Measurements from ENCODE around the gene SLC6A8.

DNA sequence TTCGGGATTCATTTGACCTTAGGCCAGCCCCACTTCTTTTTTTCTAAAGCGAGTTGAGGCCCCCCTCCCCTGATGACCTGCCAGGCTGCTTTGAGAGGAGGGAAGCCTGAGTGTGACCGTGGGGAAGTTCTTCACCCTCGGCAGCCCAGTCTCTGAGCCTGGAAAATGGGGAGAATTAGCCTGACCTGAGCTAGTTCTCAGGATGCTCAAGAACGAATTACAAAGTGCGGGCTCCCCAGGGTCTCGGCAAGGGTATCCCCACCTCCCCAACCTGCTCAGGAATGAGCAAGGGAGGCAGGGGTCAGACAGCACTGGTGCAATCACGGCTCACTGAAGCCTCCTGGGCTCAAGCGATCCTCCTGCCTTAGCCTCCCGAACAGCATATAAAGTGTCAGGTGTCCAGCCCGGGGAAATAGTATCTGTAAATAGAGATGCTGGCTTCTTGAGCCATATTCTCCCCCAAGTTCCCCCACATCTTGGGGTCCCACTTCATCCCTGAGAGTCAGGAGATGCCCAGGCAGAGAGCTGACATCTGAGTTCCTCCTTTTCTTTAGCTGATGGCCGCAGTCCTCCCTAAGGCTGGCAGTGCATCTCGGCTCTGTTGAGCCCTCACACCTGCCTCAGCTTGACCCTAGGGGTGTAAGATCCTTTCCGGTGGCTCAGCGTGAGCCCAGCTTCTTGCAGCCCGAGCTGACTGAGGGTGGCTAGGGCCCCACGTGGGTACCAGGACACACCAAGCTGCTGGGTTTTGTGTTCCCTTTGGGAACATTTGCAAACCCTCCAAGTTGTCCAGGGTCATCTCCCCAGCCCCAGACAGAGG, 39.2 kb upstream of the SLC6A8 start:
- TF ChIP-seq, protein P1, sequence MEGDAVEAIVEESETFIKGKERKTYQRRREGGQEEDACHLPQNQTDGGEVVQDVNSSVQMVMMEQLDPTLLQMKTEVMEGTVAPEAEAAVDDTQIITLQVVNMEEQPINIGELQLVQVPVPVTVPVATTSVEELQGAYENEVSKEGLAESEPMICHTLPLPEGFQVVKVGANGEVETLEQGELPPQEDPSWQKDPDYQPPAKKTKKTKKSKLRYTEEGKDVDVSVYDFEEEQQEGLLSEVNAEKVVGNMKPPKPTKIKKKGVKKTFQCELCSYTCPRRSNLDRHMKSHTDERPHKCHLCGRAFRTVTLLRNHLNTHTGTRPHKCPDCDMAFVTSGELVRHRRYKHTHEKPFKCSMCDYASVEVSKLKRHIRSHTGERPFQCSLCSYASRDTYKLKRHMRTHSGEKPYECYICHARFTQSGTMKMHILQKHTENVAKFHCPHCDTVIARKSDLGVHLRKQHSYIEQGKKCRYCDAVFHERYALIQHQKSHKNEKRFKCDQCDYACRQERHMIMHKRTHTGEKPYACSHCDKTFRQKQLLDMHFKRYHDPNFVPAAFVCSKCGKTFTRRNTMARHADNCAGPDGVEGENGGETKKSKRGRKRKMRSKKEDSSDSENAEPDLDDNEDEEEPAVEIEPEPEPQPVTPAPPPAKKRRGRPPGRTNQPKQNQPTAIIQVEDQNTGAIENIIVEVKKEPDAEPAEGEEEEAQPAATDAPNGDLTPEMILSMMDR (IDR thresholded peaks at IDR 0.05): no peak
- no peak for TF ChIP-seq POLR2A (IDR thresholded peaks at IDR 0.05)

All from heart left ventricle (tissue), 13 donors.